Left lung (tissue), 10 donors: Measurements from ENCODE around the gene ARMC7. TPM values are rescaled to one million over a fixed set of nuclear protein-coding genes. Genes with fewer than 3 reads are reported as not detected.

ENCODE experiments used
- ATAC-seq: fragments of 200-7000 bp; cut with Tn5 transposase; one replicate; pipeline ENCODE4 v1.9.1; 2020; ENCODE audit warnings: moderate library complexity
- DNase-seq, 4 donors: peaks; one replicate each; pipeline ENCODE4 v3.0.0-alpha.2; 2013 to 2020
- H3K27ac ChIP-seq, 2 donors: fragments of 200-600 bp; sonication (generic) in 1 of 2; one replicate each; pipeline versions ENCODE4 v1.5.0 to v1.8.0; 2020 to 2021
- H3K27me3 ChIP-seq, 2 donors: fragments of 200-600 bp; sonication (generic) in 1 of 2; one replicate each; pipeline versions ENCODE4 v1.5.0 to v1.8.0; 2020 to 2021
- H3K36me3 ChIP-seq, 2 donors: fragments of 200-600 bp; sonication (generic) in 1 of 2; one replicate each; pipeline versions ENCODE4 v1.5.0 to v1.8.0; 2020 to 2021
- H3K4me1 ChIP-seq, 2 donors: fragments of 200-600 bp; one replicate each; pipeline ENCODE4 v1.8.0; 2021
- H3K4me3 ChIP-seq, 2 donors: fragments of 200-600 bp; sonication (generic) in 1 of 2; one replicate each; pipeline versions ENCODE4 v1.5.0 to v1.8.0; 2020 to 2021; ENCODE audit warnings: mild to moderate bottlenecking in 1 of 2
- H3K9me3 ChIP-seq, 2 donors: fragments of 200-600 bp; sonication (generic) in 1 of 2; one replicate each; pipeline versions ENCODE4 v1.5.0 to v1.8.0; 2020 to 2021
- intact Hi-C, 2 donors: fragments of 100-400 bp; cut with DNase I; formaldehyde crosslinking; loops; one replicate each; pipeline versions ENCODE4 v1.11.2 to v1.14.2; 2022
- polyA plus RNA-seq, 6 donors: library from polyadenylated mRNA; unstranded; fragments of 120-200 nt; gene quantifications; one replicate each; pipeline ENCODE4 v1.2.1, GENCODE V29; 2013; ENCODE audit not compliant: insufficient read length in 6 of 6
- total RNA-seq, 2 donors: library from RNA; stranded (reverse); fragmentation: NEBNext Ultra II Directional; extraction: Animal tissue kit (Norgen Biotek cat#: 25700); gene quantifications; one replicate each; pipeline ENCODE4 v1.2.1, GENCODE V29; 2021
- TF ChIP-seq, protein P1 (sequence below), 2 donors: fragments of 200-600 bp; sonication (generic) in 1 of 2; IDR thresholded peaks; one replicate each; pipeline versions ENCODE4 v1.5.0 to v1.8.0; 2021; ENCODE audit warnings: antibody characterized with exemption in 2 of 2
- donor health status: DM: no; HTN: yes; CAD: no.
- donor health status: DM: no; HTN: no; CAD: no.

The ARMC7 gene
- total and polyA plus RNA-seq, 8 donors, result 13.2 to 19.3 (median 14.9) TPM

DNA sequence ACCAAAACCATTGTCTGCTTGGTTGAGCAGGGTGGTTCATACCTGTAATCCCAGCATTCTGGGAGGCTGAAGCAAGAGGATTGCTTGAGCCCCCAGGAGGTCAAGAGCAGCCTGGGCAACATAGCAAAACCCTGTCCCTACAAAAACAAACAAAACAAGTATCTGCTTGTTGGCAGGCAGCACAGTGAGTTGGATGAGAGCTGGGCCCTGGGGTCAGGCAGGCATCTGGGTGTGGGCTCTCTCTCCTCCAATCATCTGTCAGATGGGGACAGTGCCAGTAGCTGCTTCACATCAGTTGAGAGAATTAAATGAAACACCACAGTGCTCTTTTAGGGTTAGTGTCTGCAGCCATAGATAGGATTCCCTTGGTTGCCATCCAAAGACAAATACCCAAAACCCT lies 5.8 kb downstream of the ARMC7 start:
- intact Hi-C loops, result loop anchor here in 1 of 2 donors (10.0 kb wide), 2 partner anchors 59 to 89 kb away; partner anchors contain the start of gene NUP85
- no peaks in the 10 kb centered on the region for H3K27me3 ChIP-seq
- no peak for DNase-seq
- TF ChIP-seq, protein P1, sequence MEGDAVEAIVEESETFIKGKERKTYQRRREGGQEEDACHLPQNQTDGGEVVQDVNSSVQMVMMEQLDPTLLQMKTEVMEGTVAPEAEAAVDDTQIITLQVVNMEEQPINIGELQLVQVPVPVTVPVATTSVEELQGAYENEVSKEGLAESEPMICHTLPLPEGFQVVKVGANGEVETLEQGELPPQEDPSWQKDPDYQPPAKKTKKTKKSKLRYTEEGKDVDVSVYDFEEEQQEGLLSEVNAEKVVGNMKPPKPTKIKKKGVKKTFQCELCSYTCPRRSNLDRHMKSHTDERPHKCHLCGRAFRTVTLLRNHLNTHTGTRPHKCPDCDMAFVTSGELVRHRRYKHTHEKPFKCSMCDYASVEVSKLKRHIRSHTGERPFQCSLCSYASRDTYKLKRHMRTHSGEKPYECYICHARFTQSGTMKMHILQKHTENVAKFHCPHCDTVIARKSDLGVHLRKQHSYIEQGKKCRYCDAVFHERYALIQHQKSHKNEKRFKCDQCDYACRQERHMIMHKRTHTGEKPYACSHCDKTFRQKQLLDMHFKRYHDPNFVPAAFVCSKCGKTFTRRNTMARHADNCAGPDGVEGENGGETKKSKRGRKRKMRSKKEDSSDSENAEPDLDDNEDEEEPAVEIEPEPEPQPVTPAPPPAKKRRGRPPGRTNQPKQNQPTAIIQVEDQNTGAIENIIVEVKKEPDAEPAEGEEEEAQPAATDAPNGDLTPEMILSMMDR (IDR thresholded peaks at IDR 0.05), result no peak
- H3K27ac ChIP-seq, result peak overlapping the region in 1 of 2 donors; percentile 91
- no peak for ATAC-seq
- peaks cover 16 to 56% of the 10 kb centered on the region in 2 donors for H3K4me1 ChIP-seq
- peaks cover 0 to 27% of the 10 kb centered on the region in 2 donors for H3K36me3 ChIP-seq
- H3K4me3 ChIP-seq, result no peak overlapping the region
- no peaks in the 10 kb centered on the region for H3K9me3 ChIP-seq

GRCh38 chr17:75116737-75117136 lies 7.0 kb downstream of the ARMC7 start:
- Histone ChIP-seq H3K4me3 (no peak overlapping the region), H3K4me1 (peaks cover 11 to 44% of the 10 kb centered on the region in 2 donors), H3K27me3 (no peaks in the 10 kb centered on the region), H3K27ac (peak overlapping the region in 1 of 2 donors; percentile 13), H3K9me3 (no peaks in the 10 kb centered on the region), H3K36me3 (peaks cover 0 to 37% of the 10 kb centered on the region in 2 donors)
- intact Hi-C loops, result loop anchor here in 1 of 2 donors (10.0 kb wide), 2 partner anchors 58 to 88 kb away; partner anchors contain the start of gene NUP85
- TF ChIP-seq, protein P1 (IDR thresholded peaks at IDR 0.05), result no peak
- ATAC-seq (no peak), DNase-seq (peak in 2 of 4 donors; percentile 63 to 71)

DNA sequence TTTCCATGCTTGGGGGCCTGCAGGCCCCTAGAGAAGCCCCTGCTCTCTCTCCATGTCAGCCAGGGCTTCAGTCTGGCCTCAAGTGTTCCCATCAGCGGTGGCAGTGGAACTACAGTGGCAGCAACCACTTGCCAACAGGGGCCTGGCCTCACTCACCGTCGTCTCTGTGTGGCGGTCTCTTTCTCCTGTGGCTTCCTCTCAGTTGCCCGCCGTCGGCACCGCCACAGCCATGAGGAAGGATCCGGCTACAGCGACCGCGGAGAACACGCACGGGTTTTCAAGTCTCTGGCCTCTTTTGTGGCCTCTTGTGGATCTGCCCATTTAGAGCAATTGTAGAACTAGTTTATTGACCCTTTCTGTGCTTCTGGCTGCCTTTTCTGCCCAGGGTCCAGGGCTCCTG lies 8.5 kb downstream of the ARMC7 start:
- ATAC-seq, result no peak
- Histone ChIP-seq H3K4me1 (peaks cover 11 to 36% of the 10 kb centered on the region in 2 donors), H3K36me3 (peaks cover 0 to 37% of the 10 kb centered on the region in 2 donors), H3K27me3 (no peaks in the 10 kb centered on the region), H3K9me3 (no peaks in the 10 kb centered on the region), H3K4me3 (no peak overlapping the region), H3K27ac (no peak overlapping the region)
- intact Hi-C loops, result loop anchor here in 1 of 2 donors (10.0 kb wide), 2 partner anchors 56 to 86 kb away; partner anchors contain the start of gene NUP85
- no peak for DNase-seq
- TF ChIP-seq, protein P1 (IDR thresholded peaks at IDR 0.05), result no peak

DNA sequence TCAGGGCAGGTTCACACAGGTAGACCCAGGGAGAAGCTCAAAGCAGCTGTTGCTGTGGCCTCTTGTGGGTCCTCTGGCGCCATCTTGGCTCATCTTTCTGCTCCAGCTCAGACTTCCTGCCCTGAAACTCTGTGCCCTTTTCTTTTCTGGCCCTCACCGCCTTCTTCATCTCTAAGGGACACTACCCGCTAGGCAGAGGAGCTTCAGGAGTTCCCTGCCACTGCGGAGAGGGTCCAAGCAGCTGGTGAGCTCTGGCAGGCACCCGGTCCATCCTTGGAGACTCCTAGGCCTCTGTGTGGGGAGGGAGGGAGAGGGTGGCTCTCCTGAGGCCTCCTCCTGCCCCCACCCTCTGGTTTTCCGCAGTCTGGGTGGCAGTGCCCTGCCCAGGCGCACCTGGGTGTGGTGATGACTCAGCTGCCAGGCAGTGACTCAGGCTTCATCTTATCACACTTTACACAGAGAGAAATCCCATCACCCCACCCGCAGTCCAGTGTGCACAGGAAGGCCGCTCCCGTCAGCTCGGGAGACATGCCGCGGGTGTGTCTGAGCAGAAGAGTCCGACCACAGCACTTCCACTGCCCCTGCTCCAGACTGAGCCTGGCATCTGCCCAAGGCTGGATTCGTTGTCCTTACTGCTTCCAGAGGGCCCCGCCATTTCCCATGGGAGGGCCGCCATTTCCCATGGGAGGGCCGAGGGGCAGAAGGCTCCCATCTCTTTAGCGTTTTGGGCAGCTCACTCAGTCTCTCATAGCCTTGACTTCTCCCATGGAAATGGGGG lies 14.5 kb downstream of the ARMC7 start:
- Histone ChIP-seq H3K4me1 (peaks cover 3 to 37% of the 10 kb centered on the region in 2 donors), H3K4me3 (no peak overlapping the region), H3K36me3 (peaks cover 0 to 24% of the 10 kb centered on the region in 2 donors), H3K27me3 (no peaks in the 10 kb centered on the region), H3K27ac (peak overlapping the region; percentile 77 to 79), H3K9me3 (no peaks in the 10 kb centered on the region)
- peak in 2 of 4 donors; percentile 84 to 88 for DNase-seq
- TF ChIP-seq, protein P1 (IDR thresholded peaks at IDR 0.05), result no peak
- peak; percentile 96 for ATAC-seq
- intact Hi-C loops, result no loop called here

- peaks cover 3 to 39% of the 10 kb centered on the region in 2 donors for H3K4me1 ChIP-seq
- H3K27me3 ChIP-seq, result no peaks in the 10 kb centered on the region
- peak overlapping the region; percentile 77 to 79 for H3K27ac ChIP-seq
- peaks cover 0 to 29% of the 10 kb centered on the region in 2 donors for H3K36me3 ChIP-seq
- H3K9me3 ChIP-seq, result no peaks in the 10 kb centered on the region
- TF ChIP-seq, protein P1 (IDR thresholded peaks at IDR 0.05), result no peak
- intact Hi-C loops, result no loop called here
- ATAC-seq (peak; percentile 3), DNase-seq (no peak)
- H3K4me3 ChIP-seq, result no peak overlapping the region
Observed at GRCh38 chr17:75124819-75125162, 15.0 kb downstream of the ARMC7 start.
